ENCODE data around the gene CASZ1. TPM values are rescaled to one million over a fixed set of nuclear protein-coding genes. Genes with fewer than 3 reads are reported as not detected.

CASZ1 gene
- total and polyA plus RNA-seq, 10 donors, result 0.73 to 14.5 (median 9.1) TPM

DNA sequence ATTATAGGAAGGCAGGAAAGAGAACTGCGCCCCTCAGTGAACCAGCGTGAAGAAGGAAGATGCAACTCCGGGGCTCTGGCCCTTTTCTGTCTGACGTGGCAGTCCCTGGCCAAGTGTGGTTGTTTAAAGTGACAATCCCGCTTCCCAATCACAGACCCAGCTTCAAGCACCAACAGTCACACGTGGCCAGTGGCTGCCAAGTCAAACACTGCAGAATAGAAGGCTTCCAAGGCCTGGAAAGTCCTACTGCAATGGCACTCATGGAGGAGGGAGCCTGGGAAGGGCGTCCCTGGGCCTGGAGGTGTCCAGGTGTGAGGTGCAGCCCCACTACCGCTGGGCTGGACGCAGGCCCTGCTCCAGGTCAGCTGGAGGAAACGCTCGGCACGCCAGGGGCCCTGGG, 143.8 kb downstream of the CASZ1 start:
- no peak for DNase-seq
- H3K36me3 ChIP-seq, result peaks cover 0 to 68% (median 15%) of the 10 kb centered on the region in 6 donors
- no peak overlapping the region for H3K27ac ChIP-seq
- intact Hi-C loops (cut with DNase I; ENCODE audit: low total_unique reads), result no loop called here
- H3K27me3 ChIP-seq (replicated peaks in 1 of 7), result peaks cover 0 to 7% (median 0%) of the 10 kb centered on the region in 7 donors
- no peak overlapping the region for H3K4me3 ChIP-seq
- H3K4me1 ChIP-seq, result peaks cover 0 to 14% (median 2%) of the 10 kb centered on the region in 6 donors
- H3K9me3 ChIP-seq, result no peaks in the 10 kb centered on the region
- TF ChIP-seq, protein P1, sequence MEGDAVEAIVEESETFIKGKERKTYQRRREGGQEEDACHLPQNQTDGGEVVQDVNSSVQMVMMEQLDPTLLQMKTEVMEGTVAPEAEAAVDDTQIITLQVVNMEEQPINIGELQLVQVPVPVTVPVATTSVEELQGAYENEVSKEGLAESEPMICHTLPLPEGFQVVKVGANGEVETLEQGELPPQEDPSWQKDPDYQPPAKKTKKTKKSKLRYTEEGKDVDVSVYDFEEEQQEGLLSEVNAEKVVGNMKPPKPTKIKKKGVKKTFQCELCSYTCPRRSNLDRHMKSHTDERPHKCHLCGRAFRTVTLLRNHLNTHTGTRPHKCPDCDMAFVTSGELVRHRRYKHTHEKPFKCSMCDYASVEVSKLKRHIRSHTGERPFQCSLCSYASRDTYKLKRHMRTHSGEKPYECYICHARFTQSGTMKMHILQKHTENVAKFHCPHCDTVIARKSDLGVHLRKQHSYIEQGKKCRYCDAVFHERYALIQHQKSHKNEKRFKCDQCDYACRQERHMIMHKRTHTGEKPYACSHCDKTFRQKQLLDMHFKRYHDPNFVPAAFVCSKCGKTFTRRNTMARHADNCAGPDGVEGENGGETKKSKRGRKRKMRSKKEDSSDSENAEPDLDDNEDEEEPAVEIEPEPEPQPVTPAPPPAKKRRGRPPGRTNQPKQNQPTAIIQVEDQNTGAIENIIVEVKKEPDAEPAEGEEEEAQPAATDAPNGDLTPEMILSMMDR (IDR thresholded peaks at IDR 0.05 in 8 of 11, conservative IDR thresholded peaks at IDR 0.05 in 3 of 11), result no peak
- TF ChIP-seq POLR2A (IDR thresholded peaks at IDR 0.05), result no peak
- TF ChIP-seq POLR2AphosphoS5 (IDR thresholded peaks at IDR 0.05), result no peak
- 85 to 95% (median 92%) methylated on average over 9 to 12 of the region's 12 CpGs for WGBS, 5 donors

DNA sequence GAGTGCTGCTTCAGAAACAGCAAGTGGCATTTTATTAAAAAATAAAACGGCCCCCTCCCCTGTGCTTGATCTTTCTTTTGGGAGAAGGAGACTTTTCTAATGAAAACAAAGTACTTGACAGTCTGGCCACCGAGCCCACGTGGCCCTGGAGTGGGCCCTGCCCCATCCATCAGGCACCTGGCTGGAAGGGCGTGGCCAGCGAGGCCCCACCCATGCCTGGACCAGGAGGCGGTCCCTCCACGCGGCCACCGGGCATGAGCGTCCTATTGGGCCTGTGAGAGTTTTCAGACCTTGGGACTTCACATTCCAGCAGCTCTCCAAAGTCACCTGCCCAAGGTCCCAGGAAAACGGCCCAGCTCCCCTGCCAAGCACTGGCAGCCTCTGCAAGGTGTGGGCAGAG, 144.7 kb downstream of the CASZ1 start:
- TF ChIP-seq POLR2A (IDR thresholded peaks at IDR 0.05) (no peak), POLR2AphosphoS5 (IDR thresholded peaks at IDR 0.05) (no peak)
- TF ChIP-seq, protein P1 (IDR thresholded peaks at IDR 0.05 in 8 of 11, conservative IDR thresholded peaks at IDR 0.05 in 3 of 11), result no peak
- Histone ChIP-seq H3K4me1 (peaks cover 0 to 14% (median 2%) of the 10 kb centered on the region in 6 donors), H3K9me3 (no peaks in the 10 kb centered on the region), H3K27me3 (replicated peaks in 1 of 7) (peaks cover 0 to 7% (median 0%) of the 10 kb centered on the region in 7 donors), H3K27ac (peak overlapping the region in 5 of 8 donors; percentile 14 to 22 (median 17)), H3K4me3 (no peak overlapping the region), H3K36me3 (peaks cover 0 to 71% (median 15%) of the 10 kb centered on the region in 6 donors)
- whole genome bisulfite sequencing, 5 donors, result 74 to 84% (median 76%) methylated on average over 7 to 11 of the region's 11 CpGs
- intact Hi-C loops (cut with DNase I; ENCODE audit: low total_unique reads), result no loop called here
- DNase-seq, result no peak

DNA sequence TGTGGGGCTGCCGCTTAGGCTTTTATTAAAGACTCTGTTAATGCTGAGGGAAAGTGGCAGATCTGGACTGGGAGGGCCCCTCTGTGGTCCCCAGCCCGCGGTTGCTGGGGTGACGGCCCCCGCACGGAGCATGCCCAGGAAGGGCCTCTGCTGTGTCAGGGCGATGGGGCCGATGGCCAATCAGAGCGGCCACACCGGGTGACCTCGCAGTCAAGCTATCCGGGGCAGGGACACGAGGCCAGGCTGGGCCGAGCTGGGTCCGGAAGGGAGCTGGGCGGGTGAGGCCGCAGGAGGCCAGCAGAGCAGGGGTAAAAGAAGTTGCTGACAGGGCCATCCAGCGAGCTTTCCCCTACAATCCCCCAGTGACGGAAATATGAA, 145.1 kb downstream of the CASZ1 start:
- DNase-seq, result no peak
- H3K4me3 ChIP-seq, result no peak overlapping the region
- peaks cover 0 to 7% (median 0%) of the 10 kb centered on the region in 7 donors for H3K27me3 ChIP-seq (replicated peaks in 1 of 7)
- 63 to 82% (median 77%) methylated on average over 17 to 19 of the region's 19 CpGs for WGBS, 5 donors
- peaks cover 0 to 14% (median 2%) of the 10 kb centered on the region in 6 donors for H3K4me1 ChIP-seq
- no peaks in the 10 kb centered on the region for H3K9me3 ChIP-seq
- TF ChIP-seq POLR2A (IDR thresholded peaks at IDR 0.05) (no peak), POLR2AphosphoS5 (IDR thresholded peaks at IDR 0.05) (peak in 2 of 3 donors; percentile 56 to 78)
- peak overlapping the region in 5 of 8 donors; percentile 14 to 22 (median 17) for H3K27ac ChIP-seq
- H3K36me3 ChIP-seq, result peaks cover 0 to 69% (median 15%) of the 10 kb centered on the region in 6 donors
- intact Hi-C loops (cut with DNase I; ENCODE audit: low total_unique reads), result no loop called here

DNA sequence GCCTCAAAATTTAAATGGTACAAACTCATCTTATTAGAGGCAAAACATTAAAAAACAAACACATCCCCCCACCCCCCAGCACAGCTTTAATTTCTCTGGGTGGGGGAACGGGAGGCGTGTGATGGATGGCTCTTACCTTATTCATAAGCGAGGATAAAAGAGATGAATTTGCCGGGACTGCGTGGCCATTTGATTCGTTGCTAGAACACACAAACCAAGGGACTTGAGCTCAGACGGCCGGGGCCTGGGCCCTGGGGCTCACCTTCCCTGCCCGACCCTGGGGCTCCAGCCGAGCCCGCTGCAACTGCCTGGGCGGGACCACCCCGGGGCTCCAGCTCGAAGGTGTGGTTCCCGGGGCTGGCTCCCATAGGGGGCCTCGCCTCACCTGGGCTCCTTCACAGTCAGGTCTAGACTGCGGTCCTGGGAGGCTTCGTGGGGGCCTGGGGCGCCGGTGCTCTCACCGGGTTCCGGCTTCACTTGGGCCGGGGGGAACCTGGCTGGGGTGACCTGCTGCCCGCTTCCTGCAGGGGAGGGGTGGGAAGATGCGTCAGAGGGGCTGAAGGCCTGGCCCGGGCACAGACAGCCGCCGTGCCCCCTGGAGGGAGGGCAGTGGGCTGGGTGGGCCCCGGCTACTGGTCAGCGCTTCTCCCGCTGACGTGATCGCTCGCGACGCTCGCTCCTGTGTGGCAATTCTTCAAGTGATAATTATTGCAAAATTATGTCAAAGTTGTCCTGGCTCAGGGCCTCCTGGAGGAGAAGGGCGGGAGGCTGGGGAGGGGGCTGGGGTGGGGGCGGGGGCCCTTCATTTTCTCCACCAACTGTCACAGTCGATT, 145.7 kb downstream of the CASZ1 start:
- peaks cover 0 to 7% (median 0%) of the 10 kb centered on the region in 7 donors for H3K27me3 ChIP-seq (replicated peaks in 1 of 7)
- H3K4me1 ChIP-seq, result peaks cover 0 to 14% (median 2%) of the 10 kb centered on the region in 6 donors
- DNase-seq, result no peak
- H3K27ac ChIP-seq, result no peak overlapping the region
- peaks cover 0 to 69% (median 15%) of the 10 kb centered on the region in 6 donors for H3K36me3 ChIP-seq
- TF ChIP-seq, protein P1 (IDR thresholded peaks at IDR 0.05 in 8 of 11, conservative IDR thresholded peaks at IDR 0.05 in 3 of 11), result no peak
- no peak for TF ChIP-seq POLR2A (IDR thresholded peaks at IDR 0.05)
- peak in 1 of 3 donors; percentile 25 for TF ChIP-seq POLR2AphosphoS5 (IDR thresholded peaks at IDR 0.05)
- no peak overlapping the region for H3K4me3 ChIP-seq
- 80 to 88% (median 86%) methylated on average over 12 to 40 of the region's 40 CpGs for WGBS, 5 donors
- intact Hi-C loops (cut with DNase I; ENCODE audit: low total_unique reads), result no loop called here
- H3K9me3 ChIP-seq, result no peaks in the 10 kb centered on the region

Measured in spleen (tissue), 11 donors.